ENCODE measurements around the gene GALNT2. TPM values are rescaled to one million over a fixed set of nuclear protein-coding genes. Genes with fewer than 3 reads are reported as not detected.

Gene GALNT2
- total and polyA plus RNA-seq, 2 of the 13 experiments (the other 11 are each of a cell fraction or from before 2014, with no cell fraction given), result 39.3 to 39.6 TPM

DNA sequence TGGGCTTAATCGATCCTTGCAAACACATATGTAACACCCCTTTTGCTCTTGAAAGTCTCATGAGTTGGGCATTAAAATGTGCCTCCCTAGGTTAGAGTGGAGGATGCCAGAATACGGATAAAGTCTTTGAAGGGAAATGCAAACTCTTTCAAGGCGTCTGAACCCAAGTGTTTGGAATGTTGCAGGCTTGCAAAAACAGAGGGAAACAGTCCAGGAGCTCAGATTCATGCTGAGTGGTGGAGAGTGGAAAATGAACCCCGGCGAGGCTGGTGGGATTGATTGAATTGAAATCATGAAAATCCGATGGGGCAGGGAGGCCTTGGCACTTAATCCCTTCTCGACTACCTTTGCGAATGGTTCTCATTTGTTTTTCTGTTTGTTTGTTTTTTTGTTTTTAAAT lies 183.6 kb downstream of the GALNT2 start:
- Histone ChIP-seq H3K9ac (ENCODE audit: insufficient read depth, low read depth, low read length) (no peak overlapping the region), H3K36me3 (replicated peaks in 1 of 2; ENCODE audit: control insufficient read depth in 1 of 2, insufficient read depth in 2 of 2, low read length in 2 of 2) (peaks cover 14 to 69% of the 10 kb centered on the region in 2 experiments), H3K79me2 (ENCODE audit: insufficient read depth, low read length) (no peaks in the 10 kb centered on the region), H3K27me3 (ENCODE audit: control insufficient read depth in 1 of 2, insufficient read depth in 2 of 2, low read length in 2 of 2) (no peaks in the 10 kb centered on the region), H3K4me3 (replicated peaks in 1 of 3; ENCODE audit: insufficient read depth in 1 of 3, low read depth in 2 of 3, low read length in 3 of 3) (no peak overlapping the region), H3K27ac (ENCODE audit: extremely low read length, insufficient read depth, low read length) (no peak overlapping the region), H2AFZ (ENCODE audit: low read length) (no peak overlapping the region), H3K9me3 (ENCODE audit: low read length) (no peaks in the 10 kb centered on the region), H4K20me1 (ENCODE audit: insufficient read depth, low read length) (no peaks in the 10 kb centered on the region), H3K4me2 (ENCODE audit: low read depth, low read length) (no peak overlapping the region), H3K4me1 (ENCODE audit: insufficient read depth, low read length) (peaks cover 9% of the 10 kb centered on the region)
- FAIRE-seq (no peak), DNase-seq (ENCODE audit: low spot score) (no peak), ATAC-seq (no peak)
- ChIA-PET POLR2A (no interaction called here), CTCF (ENCODE audit: low intra/inter-chr PET ratio, low total read pairs) (no interaction called here)
- intact Hi-C loops (cut with micrococcal nuclease; ENCODE audit: unreplicated experiment) (no loop called here), in situ Hi-C loops (cut with HindIII; ENCODE audit: extremely low pct_ligation_motif_present, low pct_unique_long_range_greater_than_20kb) (no loop called here)
- TF ChIP-seq TFDP1 (CRISPR knock-in tag; IDR thresholded peaks at IDR 0.05; ENCODE audit: borderline replicate concordance), result no peak
- no peak for TF ChIP-seq ZNF343 (CRISPR knock-in tag; IDR thresholded peaks at IDR 0.05)
- TF ChIP-seq, protein P1, sequence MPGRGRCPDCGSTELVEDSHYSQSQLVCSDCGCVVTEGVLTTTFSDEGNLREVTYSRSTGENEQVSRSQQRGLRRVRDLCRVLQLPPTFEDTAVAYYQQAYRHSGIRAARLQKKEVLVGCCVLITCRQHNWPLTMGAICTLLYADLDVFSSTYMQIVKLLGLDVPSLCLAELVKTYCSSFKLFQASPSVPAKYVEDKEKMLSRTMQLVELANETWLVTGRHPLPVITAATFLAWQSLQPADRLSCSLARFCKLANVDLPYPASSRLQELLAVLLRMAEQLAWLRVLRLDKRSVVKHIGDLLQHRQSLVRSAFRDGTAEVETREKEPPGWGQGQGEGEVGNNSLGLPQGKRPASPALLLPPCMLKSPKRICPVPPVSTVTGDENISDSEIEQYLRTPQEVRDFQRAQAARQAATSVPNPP (CRISPR knock-in tag; IDR thresholded peaks at IDR 0.05), result no peak
- no peak for TF ChIP-seq SIX4 (CRISPR knock-in tag; IDR thresholded peaks at IDR 0.05)
- no peak for TF ChIP-seq ZNF30 (CRISPR knock-in tag; IDR thresholded peaks at IDR 0.05)
- no peak for TF ChIP-seq U2AF1 (optimal IDR thresholded peaks at IDR 0.05; ENCODE audit: low read depth, low read length)
- TF ChIP-seq ZNF235 (CRISPR knock-in tag; IDR thresholded peaks at IDR 0.05; ENCODE audit: borderline replicate concordance), result no peak
- no peak for TF ChIP-seq ZNF12 (CRISPR knock-in tag; IDR thresholded peaks at IDR 0.05)
- no peak for TF ChIP-seq BRCA1 (CRISPR knock-in tag; IDR thresholded peaks at IDR 0.05)
- TF ChIP-seq USF2 (IDR thresholded peaks at IDR 0.05; ENCODE audit: low read depth, low read length), result no peak
- no peak for TF ChIP-seq USF2 (CRISPR knock-in tag; IDR thresholded peaks at IDR 0.05; ENCODE audit: borderline replicate concordance)
- 93% methylated on average over 8 of the region's 8 CpGs for WGBS (ENCODE audit: low lambda C conversion rate)
- BruUV-seq (replicated peaks), result no TSS peak

All from HepG2 (cell line).